ENCODE measurements around the gene KCNMB1. TPM values are rescaled to one million over a fixed set of nuclear protein-coding genes. Genes with fewer than 3 reads are reported as not detected.

KCNMB1 gene
- total RNA-seq, 1 experiment from 2014 or later = 0.24 TPM

DNA sequence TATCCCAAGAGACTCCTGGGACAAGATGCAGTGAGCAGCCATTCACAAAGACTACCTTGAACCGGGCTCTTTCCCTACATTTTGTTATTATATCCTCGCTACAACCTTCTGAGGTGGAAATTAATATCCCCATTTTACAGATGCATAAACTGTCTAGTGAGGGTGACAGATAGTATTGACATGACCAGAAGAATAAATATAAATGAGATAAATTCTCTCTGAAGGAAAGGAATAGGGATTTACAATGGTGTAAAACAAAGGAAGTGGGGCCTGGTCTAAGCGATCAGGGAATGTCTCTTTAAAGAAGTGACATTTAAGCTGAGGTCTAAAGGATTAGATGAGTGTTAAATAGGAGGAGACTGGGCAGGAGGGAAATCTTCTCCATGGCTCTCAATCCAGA lies 43.5 kb upstream of the KCNMB1 start (continued):
- TF ChIP-seq, protein P1, sequence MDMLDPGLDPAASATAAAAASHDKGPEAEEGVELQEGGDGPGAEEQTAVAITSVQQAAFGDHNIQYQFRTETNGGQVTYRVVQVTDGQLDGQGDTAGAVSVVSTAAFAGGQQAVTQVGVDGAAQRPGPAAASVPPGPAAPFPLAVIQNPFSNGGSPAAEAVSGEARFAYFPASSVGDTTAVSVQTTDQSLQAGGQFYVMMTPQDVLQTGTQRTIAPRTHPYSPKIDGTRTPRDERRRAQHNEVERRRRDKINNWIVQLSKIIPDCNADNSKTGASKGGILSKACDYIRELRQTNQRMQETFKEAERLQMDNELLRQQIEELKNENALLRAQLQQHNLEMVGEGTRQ (CRISPR knock-in tag; IDR thresholded peaks at IDR 0.05) = no peak
- TF ChIP-seq, protein P2, sequence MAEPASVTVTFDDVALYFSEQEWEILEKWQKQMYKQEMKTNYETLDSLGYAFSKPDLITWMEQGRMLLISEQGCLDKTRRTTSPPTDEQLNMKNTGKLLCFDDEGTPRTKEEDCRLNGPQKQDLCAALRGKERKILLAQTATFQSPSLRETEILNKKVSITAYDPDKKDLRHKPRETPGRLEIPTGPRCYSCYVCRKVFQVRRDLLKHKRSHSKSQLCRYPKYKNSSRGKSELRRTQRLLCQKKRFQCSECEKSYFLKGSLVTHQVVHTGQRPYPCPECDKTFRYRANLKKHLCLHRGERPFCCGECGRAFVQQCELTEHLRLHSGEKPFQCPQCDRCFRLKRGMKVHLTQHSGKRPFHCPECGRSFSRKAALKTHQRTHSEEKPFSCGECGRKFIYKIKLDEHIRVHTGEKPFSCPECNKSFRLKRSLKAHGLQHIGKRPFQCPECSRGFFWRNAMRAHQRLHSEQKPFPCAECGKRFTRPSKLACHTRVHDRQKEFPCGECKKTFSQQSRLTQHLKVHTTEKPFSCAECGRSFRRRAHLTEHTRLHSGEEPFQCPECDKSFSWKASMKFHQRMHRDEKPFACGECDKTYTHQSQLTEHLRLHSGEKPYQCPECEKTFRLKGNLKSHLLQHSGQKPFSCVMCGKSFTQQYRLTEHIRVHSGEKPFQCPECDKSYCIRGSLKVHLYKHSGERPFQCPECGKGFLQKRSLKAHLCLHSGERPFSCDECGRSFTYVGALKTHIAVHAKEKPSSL (CRISPR knock-in tag; conservative IDR thresholded peaks at IDR 0.05) = no peak

DNA sequence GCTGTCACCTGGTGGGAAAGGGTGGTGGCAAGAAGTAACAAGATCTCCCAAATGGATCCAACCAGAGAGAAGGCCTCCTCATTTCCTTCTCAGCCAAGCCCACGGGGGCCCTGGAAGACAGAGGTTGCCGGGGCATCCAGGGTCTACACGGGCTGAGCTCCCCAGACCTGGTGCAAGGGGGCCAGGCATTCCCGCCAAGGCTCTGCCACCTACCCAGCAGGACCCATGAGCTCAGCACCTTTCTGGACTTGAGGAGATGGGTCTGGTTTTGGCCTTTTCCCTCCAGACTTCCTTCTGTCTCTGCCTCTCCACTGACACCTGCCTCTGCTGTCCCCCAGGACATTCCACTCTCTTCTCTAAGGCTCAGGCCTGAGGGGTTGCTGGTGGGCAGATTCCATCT lies 42.4 kb upstream of the KCNMB1 start:
- H3K36me3 Mint-ChIP-seq = peaks cover 4% of the 10 kb centered on the region; the same call in 1 of the 2 replicates
- H3K27ac Mint-ChIP-seq = no peak overlapping the region
- POLR2A ChIA-PET = no interaction called here
- DNase-seq (ENCODE audit: low spot score) (no peak), ATAC-seq (no peak)
- CTCF ChIA-PET = interaction anchor here (1.1 to 5.3 kb wide), 7 partner anchors 10 to 207 kb away, joined by 3 to 47 read pairs (median 5); no protein-coding TSS in a partner anchor
- TF ChIP-seq JUN (CRISPR knock-in tag; IDR thresholded peaks at IDR 0.05) (no peak), TP53 (CRISPR knock-in tag; IDR thresholded peaks at IDR 0.05) (no peak)
- TF ChIP-seq, protein P3, sequence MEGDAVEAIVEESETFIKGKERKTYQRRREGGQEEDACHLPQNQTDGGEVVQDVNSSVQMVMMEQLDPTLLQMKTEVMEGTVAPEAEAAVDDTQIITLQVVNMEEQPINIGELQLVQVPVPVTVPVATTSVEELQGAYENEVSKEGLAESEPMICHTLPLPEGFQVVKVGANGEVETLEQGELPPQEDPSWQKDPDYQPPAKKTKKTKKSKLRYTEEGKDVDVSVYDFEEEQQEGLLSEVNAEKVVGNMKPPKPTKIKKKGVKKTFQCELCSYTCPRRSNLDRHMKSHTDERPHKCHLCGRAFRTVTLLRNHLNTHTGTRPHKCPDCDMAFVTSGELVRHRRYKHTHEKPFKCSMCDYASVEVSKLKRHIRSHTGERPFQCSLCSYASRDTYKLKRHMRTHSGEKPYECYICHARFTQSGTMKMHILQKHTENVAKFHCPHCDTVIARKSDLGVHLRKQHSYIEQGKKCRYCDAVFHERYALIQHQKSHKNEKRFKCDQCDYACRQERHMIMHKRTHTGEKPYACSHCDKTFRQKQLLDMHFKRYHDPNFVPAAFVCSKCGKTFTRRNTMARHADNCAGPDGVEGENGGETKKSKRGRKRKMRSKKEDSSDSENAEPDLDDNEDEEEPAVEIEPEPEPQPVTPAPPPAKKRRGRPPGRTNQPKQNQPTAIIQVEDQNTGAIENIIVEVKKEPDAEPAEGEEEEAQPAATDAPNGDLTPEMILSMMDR (IDR thresholded peaks at IDR 0.05) = no peak
- peaks cover 6% of the 10 kb centered on the region for H3K9me3 Mint-ChIP-seq
- H3K4me1 Mint-ChIP-seq = peaks cover 29% of the 10 kb centered on the region
- no peak overlapping the region for H3K4me3 Mint-ChIP-seq
- no peaks in the 10 kb centered on the region; the same call in 1 of the 2 replicates for H3K27me3 Mint-ChIP-seq (ENCODE audit: low read depth)

DNA sequence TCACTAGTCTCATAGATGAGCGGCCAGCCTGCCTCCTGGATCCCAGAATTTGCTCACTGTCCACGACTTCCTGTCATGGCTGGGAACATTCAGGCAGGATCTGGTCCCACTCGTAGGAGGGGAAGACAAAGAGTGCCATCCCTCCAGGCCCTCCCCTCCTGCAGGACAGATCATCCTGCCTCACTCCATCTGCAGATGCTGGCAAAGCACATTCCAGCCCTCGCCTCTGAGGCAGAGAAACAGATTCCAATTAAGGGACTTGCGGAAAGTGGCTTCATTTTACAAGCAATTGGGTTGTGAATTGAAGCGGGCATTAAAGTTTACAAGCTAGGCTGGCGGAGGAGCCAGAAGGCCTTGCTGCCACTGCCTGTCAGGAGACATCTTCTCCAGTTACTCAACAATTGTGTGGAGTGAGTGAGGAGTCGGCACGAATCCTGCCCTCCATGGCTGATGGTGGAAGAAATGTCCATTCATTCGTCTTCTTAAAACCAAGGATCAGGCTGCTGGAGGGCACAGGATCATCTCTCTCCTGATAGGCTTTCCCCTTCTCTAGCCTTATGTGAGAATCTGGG lies 41.8 kb upstream of the KCNMB1 start:
- Mint-ChIP-seq H3K4me3 (no peak overlapping the region), H3K9me3 (peaks cover 6% of the 10 kb centered on the region), H3K27me3 (ENCODE audit: low read depth) (no peaks in the 10 kb centered on the region; the same call in 1 of the 2 replicates), H3K27ac (no peak overlapping the region), H3K36me3 (peaks cover 4% of the 10 kb centered on the region; the same call in 1 of the 2 replicates), H3K4me1 (peaks cover 28% of the 10 kb centered on the region)
- CTCF ChIA-PET = interaction anchor here (0.7 to 5.3 kb wide), 6 partner anchors 8 to 202 kb away, joined by 4 to 47 read pairs (median 6); no protein-coding TSS in a partner anchor
- no peak for ATAC-seq
- POLR2A ChIA-PET = no interaction called here
- no peak for DNase-seq (ENCODE audit: low spot score)
- TF ChIP-seq SMAD4 (CRISPR knock-in tag; IDR thresholded peaks at IDR 0.05) (no peak), JAZF1 (CRISPR knock-in tag; IDR thresholded peaks at IDR 0.05) (no peak), ESRRA (CRISPR knock-in tag; IDR thresholded peaks at IDR 0.05; ENCODE audit: borderline replicate concordance) (no peak)
- TF ChIP-seq, protein P1 (CRISPR knock-in tag; IDR thresholded peaks at IDR 0.05) = no peak
- TF ChIP-seq, protein P4, sequence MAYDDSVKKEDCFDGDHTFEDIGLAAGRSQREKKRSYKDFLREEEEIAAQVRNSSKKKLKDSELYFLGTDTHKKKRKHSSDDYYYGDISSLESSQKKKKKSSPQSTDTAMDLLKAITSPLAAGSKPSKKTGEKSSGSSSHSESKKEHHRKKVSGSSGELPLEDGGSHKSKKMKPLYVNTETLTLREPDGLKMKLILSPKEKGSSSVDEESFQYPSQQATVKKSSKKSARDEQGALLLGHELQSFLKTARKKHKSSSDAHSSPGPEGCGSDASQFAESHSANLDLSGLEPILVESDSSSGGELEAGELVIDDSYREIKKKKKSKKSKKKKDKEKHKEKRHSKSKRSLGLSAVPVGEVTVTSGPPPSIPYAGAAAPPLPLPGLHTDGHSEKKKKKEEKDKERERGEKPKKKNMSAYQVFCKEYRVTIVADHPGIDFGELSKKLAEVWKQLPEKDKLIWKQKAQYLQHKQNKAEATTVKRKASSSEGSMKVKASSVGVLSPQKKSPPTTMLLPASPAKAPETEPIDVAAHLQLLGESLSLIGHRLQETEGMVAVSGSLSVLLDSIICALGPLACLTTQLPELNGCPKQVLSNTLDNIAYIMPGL (CRISPR knock-in tag; IDR thresholded peaks at IDR 0.05) = no peak

DNA sequence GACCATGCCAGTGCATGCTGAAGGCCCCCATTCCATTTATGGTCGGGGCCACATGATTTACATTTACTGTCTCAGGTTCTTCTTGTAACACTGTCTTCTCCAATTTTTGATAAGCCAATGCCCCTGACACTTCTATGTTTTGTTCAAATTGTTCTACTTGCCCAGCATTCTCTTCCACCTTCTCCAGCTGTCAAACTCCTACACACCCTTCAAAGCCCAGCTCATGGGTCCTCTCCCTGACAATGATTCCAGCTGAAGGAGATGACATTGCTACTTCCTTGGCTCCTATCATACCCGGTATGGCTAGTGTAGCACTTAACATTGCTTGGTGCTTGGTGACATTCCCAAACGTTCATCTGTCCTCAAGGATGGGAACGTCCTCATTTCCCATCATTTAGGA lies 41.1 kb upstream of the KCNMB1 start:
- CTCF ChIA-PET = interaction anchor here (0.7 kb wide), 1 partner anchor 9 kb away, joined by 4 read pairs; no protein-coding TSS in a partner anchor
- no peak for DNase-seq (ENCODE audit: low spot score)
- POLR2A ChIA-PET = no interaction called here
- TF ChIP-seq ZNF416 (CRISPR knock-in tag; IDR thresholded peaks at IDR 0.05) (no peak), MXD4 (CRISPR knock-in tag; IDR thresholded peaks at IDR 0.05; ENCODE audit: borderline replicate concordance) (no peak), ZNF263 (CRISPR knock-in tag; IDR thresholded peaks at IDR 0.05; ENCODE audit: low read depth) (no peak), TEAD4 (CRISPR knock-in tag; IDR thresholded peaks at IDR 0.05) (no peak), TP53 (CRISPR knock-in tag; IDR thresholded peaks at IDR 0.05) (no peak)
- TF ChIP-seq, protein P5, sequence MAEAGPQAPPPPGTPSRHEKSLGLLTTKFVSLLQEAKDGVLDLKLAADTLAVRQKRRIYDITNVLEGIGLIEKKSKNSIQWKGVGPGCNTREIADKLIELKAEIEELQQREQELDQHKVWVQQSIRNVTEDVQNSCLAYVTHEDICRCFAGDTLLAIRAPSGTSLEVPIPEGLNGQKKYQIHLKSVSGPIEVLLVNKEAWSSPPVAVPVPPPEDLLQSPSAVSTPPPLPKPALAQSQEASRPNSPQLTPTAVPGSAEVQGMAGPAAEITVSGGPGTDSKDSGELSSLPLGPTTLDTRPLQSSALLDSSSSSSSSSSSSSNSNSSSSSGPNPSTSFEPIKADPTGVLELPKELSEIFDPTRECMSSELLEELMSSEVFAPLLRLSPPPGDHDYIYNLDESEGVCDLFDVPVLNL (CRISPR knock-in tag; IDR thresholded peaks at IDR 0.05; ENCODE audit: borderline replicate concordance, low read depth) = no peak
- TF ChIP-seq, protein P6, sequence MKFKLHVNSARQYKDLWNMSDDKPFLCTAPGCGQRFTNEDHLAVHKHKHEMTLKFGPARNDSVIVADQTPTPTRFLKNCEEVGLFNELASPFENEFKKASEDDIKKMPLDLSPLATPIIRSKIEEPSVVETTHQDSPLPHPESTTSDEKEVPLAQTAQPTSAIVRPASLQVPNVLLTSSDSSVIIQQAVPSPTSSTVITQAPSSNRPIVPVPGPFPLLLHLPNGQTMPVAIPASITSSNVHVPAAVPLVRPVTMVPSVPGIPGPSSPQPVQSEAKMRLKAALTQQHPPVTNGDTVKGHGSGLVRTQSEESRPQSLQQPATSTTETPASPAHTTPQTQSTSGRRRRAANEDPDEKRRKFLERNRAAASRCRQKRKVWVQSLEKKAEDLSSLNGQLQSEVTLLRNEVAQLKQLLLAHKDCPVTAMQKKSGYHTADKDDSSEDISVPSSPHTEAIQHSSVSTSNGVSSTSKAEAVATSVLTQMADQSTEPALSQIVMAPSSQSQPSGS (CRISPR knock-in tag; IDR thresholded peaks at IDR 0.05; ENCODE audit: borderline replicate concordance, low read depth) = no peak

More for the DNA sequence above, 41.1 kb upstream of the KCNMB1 start:
- Mint-ChIP-seq H3K36me3 (peaks cover 4% of the 10 kb centered on the region; the same call in 1 of the 2 replicates), H3K27ac (no peak overlapping the region), H3K4me3 (no peak overlapping the region), H3K4me1 (peaks cover 23% of the 10 kb centered on the region), H3K27me3 (ENCODE audit: low read depth) (no peaks in the 10 kb centered on the region; the same call in 1 of the 2 replicates), H3K9me3 (peaks cover 6% of the 10 kb centered on the region)
- ATAC-seq = no peak
